HG02884 (cell line): ENCODE data around the gene PINK1.

Experiments used
- ATAC-seq: cut with Tn5 transposase; IDR thresholded peaks from one replicate; pipeline ENCODE4 v1.9.1; 2021; ENCODE audit warnings: mild to moderate bottlenecking, moderate library complexity; ENCODE audit not compliant: unreplicated experiment

PINK1 gene

DNA sequence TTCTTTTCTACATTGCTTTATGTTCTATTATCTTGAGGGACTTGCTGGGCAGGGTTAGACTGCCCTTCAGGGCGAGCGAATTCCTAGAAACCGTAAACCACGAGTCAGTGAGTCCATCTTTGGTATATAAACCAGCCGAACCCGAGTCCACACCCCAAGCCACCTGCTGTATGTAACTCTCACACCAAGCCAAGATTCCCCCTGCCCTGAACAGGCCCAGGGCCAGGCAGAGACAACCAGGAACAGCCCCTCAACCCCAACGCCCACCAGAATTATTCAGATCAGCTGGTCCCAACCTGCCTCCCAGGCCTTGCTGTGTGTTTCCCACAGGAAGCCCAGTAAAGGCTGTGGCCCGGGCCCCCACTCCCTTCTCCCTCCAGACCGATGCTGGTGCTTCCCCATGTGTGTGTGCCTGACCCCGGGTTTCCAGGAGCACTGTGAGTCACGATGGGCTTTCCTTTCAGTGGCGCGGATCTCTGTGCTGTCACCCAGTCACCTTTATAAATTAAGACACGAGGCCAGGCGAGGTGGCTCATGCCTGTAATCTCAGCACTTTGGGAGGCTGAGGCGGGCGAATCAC lies 67.5 kb downstream of the PINK1 start:
- no peak for ATAC-seq
